ENCODE measurements around the gene BTBD16.

GRCh38 chr10:122348935-122349361 lies 77.9 kb downstream of the BTBD16 start:
- TF ChIP-seq, protein P1, sequence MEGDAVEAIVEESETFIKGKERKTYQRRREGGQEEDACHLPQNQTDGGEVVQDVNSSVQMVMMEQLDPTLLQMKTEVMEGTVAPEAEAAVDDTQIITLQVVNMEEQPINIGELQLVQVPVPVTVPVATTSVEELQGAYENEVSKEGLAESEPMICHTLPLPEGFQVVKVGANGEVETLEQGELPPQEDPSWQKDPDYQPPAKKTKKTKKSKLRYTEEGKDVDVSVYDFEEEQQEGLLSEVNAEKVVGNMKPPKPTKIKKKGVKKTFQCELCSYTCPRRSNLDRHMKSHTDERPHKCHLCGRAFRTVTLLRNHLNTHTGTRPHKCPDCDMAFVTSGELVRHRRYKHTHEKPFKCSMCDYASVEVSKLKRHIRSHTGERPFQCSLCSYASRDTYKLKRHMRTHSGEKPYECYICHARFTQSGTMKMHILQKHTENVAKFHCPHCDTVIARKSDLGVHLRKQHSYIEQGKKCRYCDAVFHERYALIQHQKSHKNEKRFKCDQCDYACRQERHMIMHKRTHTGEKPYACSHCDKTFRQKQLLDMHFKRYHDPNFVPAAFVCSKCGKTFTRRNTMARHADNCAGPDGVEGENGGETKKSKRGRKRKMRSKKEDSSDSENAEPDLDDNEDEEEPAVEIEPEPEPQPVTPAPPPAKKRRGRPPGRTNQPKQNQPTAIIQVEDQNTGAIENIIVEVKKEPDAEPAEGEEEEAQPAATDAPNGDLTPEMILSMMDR (IDR thresholded peaks at IDR 0.05): no peak
- no peak for TF ChIP-seq ZFX (IDR thresholded peaks at IDR 0.05; ENCODE audit: borderline replicate concordance)
